Breast epithelium (tissue), 3 donors: Measurements from ENCODE around the gene RPS16.

Source experiments
- POLR2A ChIP-seq: fragments of 450-650 bp; IDR thresholded peaks from one replicate; pipeline ENCODE4 v1.6.1; 2016; ENCODE audit warnings: antibody characterized with exemption, mild to moderate bottlenecking, moderate library complexity
- TF ChIP-seq, protein P1 (sequence below), 3 donors: fragments of 450-650 bp; IDR thresholded peaks; one replicate each; pipeline ENCODE4 v1.5.1; 2016 to 2017; ENCODE audit warnings: antibody characterized with exemption in 3 of 3, mild to moderate bottlenecking in 3 of 3, moderate library complexity in 3 of 3

DNA sequence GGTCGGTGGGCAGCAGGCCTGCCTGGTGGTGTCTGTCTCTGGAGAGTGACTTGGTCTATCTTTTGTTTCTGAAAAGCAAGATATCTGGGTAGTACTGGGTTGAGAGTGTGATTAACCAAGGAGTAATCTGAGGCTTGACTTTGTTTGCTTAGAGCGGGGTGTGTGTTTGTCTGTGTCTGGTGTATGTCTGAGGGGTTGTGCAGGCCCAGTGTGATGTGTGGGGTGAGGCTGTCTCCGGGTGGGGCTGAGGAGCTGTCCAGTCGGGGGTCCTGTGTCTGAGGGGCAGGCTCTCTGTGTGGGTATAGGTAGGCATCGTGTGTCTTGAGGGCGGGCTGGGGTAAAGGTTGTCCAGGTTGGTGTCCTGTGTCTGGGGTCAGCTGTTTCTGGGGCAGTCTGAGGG is 33.8 kb upstream of the RPS16 start:
- TF ChIP-seq, protein P1, sequence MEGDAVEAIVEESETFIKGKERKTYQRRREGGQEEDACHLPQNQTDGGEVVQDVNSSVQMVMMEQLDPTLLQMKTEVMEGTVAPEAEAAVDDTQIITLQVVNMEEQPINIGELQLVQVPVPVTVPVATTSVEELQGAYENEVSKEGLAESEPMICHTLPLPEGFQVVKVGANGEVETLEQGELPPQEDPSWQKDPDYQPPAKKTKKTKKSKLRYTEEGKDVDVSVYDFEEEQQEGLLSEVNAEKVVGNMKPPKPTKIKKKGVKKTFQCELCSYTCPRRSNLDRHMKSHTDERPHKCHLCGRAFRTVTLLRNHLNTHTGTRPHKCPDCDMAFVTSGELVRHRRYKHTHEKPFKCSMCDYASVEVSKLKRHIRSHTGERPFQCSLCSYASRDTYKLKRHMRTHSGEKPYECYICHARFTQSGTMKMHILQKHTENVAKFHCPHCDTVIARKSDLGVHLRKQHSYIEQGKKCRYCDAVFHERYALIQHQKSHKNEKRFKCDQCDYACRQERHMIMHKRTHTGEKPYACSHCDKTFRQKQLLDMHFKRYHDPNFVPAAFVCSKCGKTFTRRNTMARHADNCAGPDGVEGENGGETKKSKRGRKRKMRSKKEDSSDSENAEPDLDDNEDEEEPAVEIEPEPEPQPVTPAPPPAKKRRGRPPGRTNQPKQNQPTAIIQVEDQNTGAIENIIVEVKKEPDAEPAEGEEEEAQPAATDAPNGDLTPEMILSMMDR (IDR thresholded peaks at IDR 0.05): no peak
- TF ChIP-seq POLR2A: no peak
